ENCODE measurements around the gene TBC1D5.

The TBC1D5 gene

DNA sequence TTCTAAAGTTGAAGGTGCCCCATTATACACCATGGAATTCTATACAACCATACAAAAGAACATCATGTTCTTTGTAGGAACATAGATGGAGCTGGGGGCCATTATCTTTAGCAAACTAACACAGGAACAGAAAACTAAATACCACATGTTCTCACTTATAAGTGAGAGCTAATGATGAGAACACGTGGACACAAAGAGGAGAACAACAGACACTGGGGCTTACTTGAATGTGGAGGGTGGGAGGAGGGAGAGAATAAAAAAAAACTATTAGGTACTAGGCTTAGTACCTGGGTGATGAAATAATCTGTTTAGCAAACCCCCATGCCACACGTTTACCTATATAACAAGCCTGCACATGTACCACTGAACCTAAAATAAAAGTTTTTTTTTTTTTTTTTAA lies 515.0 kb downstream of the TBC1D5 start:
- DNase-seq (ENCODE audit: low spot score) = no peak

DNA sequence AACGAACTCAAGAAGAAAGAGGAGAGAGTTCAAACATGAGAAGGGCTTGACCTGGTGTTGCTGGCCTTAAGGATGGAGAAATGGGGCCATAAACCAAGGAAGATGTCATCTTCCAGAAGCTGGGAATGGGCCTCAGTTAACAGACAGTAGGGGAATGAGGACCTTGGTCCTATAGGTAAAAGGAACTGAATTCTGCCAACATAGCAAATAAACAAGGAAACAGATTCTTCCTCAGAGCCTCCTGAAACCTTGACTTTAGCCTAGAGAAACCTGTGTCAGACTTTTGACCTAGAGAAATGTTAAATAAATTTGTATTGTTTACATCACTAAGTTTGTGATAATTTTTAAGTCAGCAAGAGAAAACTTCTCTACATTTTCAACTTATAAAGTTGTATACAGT lies 520.9 kb downstream of the TBC1D5 start:
- DNase-seq (ENCODE audit: low spot score) = no peak

DNA sequence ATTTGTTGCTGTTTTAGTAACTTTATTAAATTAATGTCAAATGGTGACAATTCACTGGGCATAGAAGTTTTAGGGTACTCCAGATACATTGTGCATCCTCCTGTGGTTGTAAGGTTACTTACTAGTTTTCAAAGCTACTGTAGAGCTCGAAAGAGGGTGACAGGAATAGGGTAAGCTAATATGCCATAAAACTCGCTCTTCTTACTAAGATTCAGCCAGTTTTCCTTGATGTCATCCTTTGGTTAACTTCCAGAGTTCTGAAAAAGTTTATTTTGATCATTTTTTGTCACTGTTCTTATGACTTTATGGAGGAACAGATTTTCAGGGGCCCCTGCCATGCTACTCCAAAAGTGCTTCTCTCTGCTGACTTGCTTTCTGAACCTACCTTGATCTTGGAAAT lies 522.8 kb downstream of the TBC1D5 start:
- DNase-seq (ENCODE audit: low spot score) = no peak

DNA sequence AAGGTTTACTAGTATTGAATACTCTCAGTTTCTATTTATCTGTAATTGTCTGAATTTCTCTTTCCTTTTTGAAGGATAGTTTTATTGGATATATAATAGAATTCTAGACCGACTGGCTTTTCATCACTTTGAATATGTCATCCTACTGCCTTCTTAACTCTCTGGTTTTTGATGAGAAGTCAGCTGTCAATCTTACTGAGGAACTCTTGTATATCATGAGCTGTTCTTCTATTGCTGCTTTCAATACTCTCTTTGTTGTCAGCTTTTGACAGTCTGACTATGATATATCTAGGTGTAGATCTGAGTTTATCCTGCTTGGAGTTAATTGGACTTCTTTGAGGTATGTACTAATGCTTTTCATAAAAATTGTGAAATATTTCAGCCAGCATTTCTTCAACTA lies 523.8 kb downstream of the TBC1D5 start:
- no peak for DNase-seq (ENCODE audit: low spot score)

DNA sequence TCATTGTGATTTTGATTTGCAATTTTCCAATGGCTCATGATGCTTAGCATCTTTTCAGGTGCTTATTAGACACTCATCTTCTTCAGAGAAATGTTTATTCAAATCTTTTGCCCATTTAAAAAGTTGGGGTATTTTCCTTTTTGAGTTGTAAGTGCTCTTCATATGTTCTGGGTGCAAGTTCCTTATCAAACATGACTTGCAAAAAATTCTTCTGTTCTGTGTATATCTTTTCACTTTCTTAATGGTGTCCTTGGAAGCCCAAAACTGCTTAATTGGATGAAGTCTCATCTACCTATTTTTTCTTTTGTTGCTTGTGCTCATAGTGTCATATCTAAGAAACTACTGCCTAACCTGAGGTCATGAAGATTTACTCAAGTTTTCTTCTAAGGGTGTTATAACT lies 524.8 kb downstream of the TBC1D5 start:
- DNase-seq (ENCODE audit: low spot score) = no peak

DNA sequence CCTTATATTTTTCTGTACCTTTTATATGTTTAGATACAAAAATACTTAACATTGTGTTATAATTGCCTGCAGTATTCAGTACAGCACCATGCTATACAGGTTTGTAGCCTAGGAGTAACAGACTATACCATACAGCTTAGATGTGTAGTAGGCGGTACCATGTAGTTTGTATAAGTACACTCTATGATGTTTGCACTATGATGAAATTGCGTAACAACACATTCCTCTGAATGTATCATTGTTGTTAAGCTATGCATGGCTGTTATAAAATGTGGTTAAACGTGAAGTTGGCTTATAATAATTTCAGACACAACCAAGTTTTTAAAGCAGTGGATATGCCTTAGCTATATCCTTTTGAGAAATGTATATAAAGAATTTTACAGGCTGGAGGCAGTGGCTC lies 529.3 kb downstream of the TBC1D5 start:
- DNase-seq (ENCODE audit: low spot score) = peak; percentile 7

DNA sequence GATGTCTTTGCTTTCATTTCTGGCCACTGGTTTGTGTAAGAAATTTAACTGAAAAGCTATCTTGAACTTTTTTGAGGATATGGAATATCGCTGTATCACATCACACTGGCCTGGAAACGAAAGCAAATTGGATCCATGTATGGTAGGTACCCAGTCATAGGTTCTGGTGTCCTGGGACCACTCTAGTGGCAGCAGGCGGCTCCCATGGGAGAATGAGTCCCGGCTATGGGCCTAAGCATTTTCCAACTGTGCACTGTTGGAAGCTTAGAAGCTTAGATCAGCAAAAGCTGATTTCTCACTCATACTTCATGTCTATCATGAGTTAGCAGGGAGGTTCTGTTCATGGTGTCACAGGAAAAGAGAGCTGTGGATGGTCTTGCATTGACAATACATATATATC lies 534.5 kb downstream of the TBC1D5 start:
- no peak for DNase-seq (ENCODE audit: low spot score)

DNA sequence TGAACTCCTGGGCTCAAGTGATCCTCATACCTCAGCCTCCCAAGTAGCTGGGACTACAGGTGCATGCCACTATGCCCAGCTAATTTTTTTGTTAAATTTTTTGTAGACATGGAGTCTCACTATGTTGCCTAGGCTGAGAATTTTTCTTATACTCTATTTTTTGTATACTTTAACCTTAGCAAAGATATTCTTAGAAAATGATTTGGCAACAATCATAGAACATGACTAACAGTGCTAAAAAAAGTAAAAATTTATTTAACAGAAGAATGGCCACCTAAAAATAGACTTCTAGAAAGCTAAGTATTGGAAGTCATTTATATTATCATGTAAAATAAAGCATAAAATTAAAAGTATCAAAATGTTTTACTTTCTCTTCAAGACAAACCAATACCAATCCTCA lies 535.4 kb downstream of the TBC1D5 start:
- DNase-seq (ENCODE audit: low spot score) = no peak

DNA sequence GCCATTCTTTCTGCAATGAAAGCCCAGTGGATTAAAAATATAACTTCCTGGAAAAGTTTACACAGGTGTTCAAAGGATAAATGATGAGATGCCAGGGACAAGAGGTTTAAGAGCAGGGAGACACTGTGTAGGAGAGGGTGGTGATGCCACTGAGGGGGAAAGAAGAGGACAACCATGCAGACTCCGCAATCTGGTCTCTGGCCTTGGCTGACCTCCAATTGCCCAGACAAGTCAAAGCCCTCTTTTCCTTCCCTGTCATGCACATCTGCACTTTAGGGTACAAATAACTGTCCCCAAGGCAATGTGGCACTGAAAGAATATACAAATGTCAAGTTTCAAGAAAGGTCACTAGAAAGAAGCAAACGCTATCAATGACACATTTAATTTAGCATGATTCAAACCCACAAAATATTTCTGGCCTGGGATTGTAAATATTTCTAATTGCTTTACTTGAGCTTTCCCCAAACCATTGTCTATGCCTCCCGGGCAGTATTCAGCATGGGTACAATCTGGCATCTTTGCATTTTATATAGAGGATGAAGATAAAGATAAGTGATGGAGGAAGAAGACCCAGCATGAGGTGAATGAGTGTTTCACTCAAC lies 538.3 kb downstream of the TBC1D5 start:
- DNase-seq (ENCODE audit: low spot score) = no peak

DNA sequence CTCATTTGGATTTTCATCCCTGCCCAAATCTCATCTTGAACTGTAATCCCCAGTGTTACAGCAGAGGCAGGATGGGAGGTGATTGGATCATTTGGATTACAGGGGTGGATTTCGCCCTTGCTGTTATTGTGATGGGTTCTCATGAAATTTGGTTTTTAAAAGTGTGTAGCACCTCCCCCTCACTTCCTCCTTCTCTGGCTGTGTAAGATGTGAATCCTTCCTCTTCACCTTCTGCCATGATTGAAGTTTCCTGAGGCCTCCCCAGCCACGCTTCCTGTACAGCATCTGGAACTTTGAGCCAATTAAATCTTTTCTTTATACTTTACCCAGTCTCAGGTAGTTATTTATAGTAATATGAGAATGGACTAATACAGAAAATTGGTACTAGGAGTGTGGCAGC lies 540.9 kb downstream of the TBC1D5 start:
- no peak for DNase-seq (ENCODE audit: low spot score)

DNA sequence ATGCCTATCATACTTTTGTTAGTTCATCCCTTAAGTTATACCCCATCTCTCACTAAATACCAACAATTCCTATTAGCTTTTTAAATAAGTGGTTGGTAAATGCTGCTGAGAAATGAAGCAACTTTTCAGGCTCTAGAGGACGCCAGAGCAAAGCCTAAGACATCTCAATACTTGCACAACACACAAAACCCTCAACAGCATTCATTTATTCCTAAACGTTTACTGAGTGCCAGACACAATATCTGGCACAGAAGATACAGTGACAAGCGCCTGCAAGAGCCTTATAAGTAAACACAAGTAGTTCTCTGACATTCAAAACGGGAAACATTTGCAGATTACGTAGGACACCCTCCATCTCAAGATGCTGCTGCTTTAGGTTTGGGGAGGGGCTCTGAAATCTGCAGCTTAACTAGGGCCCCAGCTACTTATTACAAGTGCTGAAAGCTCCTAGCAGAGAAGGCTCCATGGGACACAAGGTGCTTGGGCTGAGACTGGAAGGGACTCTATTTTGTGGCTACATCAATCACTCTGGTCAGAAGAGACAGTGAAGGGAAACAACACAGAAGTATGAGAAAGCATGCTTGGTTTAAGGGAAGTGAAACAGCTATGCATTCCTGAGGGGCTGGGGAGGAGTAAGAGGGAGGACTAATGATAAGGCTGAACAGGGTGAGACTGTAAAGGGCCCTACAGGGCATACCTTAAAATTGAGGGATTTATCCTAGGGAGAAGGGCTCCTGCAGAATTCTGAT lies 546.4 kb downstream of the TBC1D5 start:
- DNase-seq (ENCODE audit: low spot score) = no peak

DNA sequence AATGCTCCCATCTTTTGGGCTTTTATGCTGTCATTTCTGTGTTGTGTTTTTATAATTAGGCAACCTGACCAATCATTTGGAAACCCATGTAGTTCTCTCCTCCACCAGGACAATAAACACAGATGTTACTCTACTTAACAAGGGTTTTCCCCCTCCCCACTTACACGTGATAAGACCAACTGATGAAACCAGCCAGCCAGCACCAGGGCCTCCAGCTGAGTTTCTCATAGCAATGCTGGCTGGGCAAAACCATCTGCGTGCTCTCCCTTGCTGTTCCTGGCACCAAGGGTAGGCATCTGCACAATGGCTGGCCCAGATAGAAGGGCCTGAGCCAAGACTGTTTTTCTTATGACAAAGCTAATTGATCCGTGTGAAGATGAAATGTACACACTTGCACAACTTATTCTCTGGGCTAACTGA lies 547.2 kb downstream of the TBC1D5 start:
- DNase-seq (ENCODE audit: low spot score) = no peak

DNA sequence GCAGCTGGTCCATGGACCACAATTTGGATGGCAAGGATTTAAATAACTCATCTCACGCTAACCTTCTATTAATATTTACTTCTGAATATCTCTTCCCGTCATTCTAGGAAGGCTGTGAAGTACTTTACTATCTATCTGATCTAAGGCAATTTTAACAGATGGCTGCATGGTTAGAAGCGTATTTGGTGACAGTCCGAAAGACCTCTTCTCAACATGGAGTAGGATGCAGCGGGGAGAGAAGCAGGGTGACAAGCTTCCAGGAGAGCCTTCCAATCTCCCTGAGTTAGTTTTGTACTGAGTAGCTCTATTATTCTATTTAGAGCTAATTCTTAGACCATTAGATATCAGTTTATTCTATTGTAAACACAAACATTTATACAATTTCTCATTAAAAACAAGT lies 548.3 kb downstream of the TBC1D5 start:
- no peak for DNase-seq (ENCODE audit: low spot score)

DNA sequence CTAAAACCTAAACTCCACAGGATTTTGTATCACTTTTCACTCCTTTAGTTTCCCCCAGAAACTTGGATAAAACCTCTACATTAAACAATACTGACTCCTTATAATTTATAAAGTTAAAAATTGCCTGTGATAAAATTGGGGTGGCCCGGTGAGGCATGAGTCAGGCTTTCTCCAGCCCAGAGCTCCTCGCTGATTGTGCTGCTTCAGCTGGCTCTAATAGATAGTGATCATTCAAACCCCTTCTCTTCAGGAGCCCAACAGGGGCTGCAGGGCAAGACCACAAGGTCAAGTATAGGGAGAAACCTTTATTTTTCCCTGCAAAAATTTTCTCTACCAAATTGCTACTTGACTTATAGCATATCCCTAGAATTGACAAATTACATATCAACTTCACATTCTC lies 549.4 kb downstream of the TBC1D5 start:
- DNase-seq (ENCODE audit: low spot score) = no peak

DNA sequence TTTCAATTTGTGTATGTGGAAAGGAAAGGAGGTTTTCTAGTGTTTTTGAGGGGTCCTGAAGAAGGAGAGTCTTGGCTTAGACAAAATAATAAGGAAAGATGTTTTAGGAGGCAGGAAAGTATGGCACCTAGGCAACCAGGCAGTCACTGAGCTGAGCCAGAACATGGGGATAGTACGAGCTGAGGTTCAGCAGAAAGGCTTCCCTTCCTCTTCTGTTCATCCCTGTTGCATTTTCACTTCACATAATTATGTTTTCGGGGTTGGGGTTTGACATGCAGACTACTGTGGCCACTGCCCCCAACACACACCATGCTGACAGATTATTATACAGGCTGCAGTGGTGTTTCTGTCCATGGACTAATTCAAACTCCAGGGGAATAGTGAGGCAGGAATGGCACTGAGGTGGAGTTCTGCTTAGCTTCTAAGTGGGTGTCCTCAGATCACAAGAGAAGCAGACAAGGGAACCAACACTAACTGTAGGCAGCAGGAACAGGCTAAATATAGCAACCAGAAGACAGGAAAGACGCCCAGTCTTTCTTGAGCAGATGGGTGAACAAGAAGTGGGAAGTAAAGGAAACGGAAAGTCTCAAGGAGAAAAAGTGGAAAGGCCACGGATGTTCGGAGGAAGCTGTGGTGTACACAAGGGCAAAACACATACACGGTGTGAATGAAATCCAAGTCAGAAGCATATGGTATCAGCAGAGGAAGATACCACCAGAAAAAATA lies 551.9 kb downstream of the TBC1D5 start:
- no peak for DNase-seq (ENCODE audit: low spot score)

DNA sequence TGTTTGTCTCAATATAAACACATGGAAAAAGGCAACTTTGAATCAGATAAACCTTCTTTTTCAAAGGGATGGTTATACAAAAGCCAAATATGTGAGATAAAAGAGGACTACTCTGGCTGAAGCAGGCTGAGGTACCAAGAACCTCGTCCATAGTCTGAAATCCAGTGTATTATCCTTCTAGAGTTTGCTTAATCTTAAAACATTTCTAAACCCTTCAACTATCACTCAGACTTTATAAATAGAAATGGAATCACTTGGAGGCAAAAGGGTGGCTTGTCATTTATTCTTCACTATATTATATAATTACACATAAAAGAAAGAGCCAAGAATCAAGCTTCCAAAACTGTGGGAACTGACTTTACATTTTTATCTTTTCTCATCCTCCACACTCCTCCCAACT lies 554.1 kb downstream of the TBC1D5 start:
- no peak for DNase-seq (ENCODE audit: low spot score)

DNA sequence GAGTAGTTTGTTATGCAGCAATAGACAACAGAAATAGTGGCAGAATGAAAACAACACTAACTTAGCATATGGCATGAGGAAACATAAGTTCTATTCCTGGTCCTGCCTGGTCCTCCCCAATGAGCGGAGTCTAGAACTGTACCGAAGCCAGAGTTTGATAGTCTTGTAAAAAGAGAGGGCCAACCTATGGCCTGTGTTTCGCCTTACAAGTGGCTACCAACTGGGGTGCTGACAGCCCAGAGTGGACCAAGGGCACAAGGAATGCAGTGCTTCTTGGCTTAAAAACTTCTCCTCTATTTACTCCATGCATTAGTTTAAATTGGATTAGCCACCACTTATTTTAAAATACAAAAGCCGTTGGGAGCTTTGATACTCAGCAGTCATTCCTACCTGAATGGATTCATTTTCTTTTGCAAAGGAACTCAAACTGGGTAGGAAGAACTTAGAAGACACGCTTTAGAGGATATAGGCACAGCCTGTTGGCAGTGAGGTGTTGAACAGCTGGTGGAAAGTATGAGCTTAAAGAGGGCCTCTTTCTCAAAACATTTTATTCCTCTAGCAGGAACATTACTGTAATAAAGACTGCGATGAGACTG lies 554.7 kb downstream of the TBC1D5 start:
- DNase-seq (ENCODE audit: low spot score) = no peak

DNA sequence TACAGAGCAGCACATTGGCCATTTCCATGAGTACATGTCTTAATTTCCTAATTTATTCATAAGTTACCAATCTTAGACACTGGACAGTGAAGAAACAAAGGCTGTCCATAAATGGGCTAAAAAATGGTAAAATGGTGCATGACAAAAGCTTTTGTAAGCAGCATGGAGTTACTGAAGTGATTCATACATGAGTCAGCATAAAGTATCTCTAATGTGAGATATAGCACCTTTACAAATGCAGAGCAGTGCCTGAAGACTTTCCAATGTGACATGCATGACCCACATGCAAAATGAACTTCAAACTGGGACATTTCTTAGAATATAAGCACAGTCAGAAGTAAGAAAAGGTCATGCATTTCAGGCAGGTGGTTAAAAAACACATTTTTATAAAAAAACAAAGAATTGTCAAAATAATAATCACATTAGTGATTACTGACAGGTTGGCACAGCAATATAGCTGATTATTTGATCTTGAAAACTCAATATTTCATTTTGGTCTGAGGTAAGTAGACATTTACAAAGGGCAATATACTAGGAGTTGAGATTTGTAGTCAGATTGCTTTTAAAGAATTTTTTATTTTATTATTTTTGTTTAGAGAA lies 558.4 kb downstream of the TBC1D5 start:
- no peak for DNase-seq (ENCODE audit: low spot score)

DNA sequence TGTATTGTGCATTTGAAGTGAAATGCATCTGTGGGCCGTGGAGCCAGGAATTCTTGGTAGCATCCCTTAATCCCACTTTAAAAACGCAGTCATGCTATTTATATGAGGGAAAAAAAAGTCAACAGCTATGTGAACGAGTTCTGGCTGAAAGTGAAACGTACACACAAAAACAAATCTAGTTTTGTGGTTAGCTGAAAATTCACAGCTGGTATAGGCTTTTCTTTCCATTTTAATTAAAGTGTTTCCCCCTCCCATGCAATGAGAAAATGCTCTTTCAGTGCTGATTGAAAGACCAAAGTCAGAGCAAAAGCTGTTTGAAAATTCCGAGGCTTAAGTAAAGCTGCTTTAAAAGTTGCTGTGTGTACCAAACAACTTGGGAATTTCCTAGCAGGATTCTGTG lies 560.3 kb downstream of the TBC1D5 start:
- DNase-seq (ENCODE audit: low spot score) = no peak

DNA sequence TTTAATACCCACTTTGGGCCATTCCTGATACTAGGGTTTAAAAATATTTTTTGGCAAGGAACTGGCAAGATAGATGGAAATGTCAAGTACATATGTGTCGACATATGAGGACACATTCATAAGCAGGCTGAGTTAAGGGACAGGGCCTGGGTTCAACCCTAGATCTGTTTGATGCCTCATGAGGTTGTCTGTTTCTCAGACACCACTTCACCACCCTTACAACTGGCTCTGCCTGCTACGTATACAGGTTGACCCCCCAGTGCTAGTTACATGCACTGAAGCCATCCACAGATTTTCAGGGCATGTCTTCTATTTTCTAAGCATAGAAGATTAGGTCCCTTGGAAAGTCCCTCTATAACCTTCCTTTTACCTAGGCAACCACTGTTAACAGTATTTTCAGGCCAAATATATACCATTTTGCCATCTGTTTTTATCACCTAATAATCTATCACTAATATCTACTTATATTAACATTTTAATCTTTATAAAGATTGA lies 561.0 kb downstream of the TBC1D5 start:
- DNase-seq (ENCODE audit: low spot score) = no peak

DNA sequence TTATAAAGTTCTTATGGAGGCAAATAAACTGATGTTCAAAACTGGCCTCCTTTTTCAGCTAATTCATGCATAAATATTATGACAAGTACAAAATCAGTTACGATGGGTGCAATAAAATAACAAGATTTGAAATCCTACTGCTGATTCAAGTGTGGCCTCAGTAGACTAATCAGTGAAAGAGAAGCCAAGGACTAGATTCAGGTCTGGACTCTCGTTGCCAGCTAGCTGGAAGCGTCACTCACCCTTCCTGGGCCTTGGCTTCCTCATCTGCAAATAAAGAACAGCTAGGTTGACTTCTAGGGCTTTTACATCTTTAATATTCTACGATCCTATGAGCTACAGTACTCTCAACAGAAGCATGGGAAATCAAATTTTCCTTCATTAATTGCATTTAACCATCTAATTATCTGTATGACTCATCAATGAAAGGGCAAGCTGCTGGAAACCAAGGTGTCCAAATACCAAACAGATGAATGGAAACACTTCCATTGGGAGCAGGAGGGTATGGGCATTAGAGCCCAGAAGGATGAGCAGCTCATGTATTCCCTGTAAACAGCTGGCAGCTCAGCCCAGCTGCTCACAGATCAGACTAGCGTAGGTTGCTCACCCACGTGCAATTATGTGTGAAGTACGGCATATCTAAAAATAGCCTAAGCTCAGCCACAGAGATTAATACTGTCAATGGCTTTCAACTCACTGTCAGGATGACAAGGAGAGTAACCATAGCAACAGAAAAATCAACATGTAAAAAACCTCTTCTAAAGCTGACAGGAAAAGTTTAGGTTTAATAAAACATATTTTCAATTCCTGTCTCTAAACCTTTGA lies 562.8 kb downstream of the TBC1D5 start:
- no peak for DNase-seq (ENCODE audit: low spot score)

DNA sequence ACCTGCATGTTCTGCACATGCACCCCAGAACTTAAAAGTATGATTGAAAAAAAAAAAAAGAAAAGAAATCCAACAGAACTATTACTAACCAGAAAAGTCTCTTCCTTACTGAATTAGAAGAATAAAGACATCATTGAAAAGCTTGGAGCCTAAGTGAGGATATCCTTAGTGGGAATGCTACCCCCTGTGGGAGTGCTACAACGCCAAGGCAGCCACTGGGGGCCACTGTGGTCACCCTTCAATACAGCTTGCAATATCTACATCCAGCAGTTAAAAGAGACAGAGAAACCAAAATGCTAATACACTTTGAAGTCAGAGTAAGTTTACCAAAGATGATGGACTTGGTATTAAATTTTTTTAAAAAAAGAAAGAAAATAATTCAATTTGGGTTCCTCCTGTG lies 565.7 kb downstream of the TBC1D5 start:
- DNase-seq (ENCODE audit: low spot score) = no peak

Data from SW480 (cell line).